Measurements from ENCODE around the gene TSLP. TPM values are rescaled to one million over a fixed set of nuclear protein-coding genes. Genes with fewer than 3 reads are reported as not detected.
A peak's percentile ranks its signal among the peaks of the same experiment; 100 is the strongest.

TSLP gene
- total and polyA plus RNA-seq, 4 donors, result 0.60 to 2.0 (median 1.1) TPM

GRCh38 chr5:111068213-111068612 is 3.3 kb upstream of the TSLP start:
- no peak for ATAC-seq (ENCODE audit: insufficient read depth, low FRiP score)
- Histone ChIP-seq H3K9me3 (ENCODE audit: control insufficient read depth in 4 of 4, insufficient read depth in 3 of 4, low read length in 3 of 4) (no peaks in the 10 kb centered on the region), H3K27ac (ENCODE audit: low read depth in 1 of 2, low read length in 1 of 2) (no peak overlapping the region), H3K36me3 (ENCODE audit: control insufficient read depth in 4 of 4, insufficient read depth in 4 of 4, low read length in 4 of 4) (no peaks in the 10 kb centered on the region), H3K4me3 (no peak overlapping the region), H3K4me1 (ENCODE audit: control insufficient read depth in 5 of 5, insufficient read depth in 5 of 5, low read length in 5 of 5) (peaks cover 0 to 21% (median 0%) of the 10 kb centered on the region in 5 donors), H3K9ac (ENCODE audit: insufficient read depth in 1 of 2, low read length in 2 of 2) (no peak overlapping the region), H3K27me3 (ENCODE audit: control insufficient read depth in 3 of 3, insufficient read depth in 3 of 3, low read length in 2 of 3) (peaks cover 0 to 54% (median 51%) of the 10 kb centered on the region in 3 donors)
- no peak for DNase-seq
- no peak for TF ChIP-seq CTCF (IDR thresholded peaks at IDR 0.05; ENCODE audit: control extremely low read depth, extremely low read depth)
- 76 to 79% methylated on average over 2 of the region's 2 CpGs for WGBS, 2 donors

DNA sequence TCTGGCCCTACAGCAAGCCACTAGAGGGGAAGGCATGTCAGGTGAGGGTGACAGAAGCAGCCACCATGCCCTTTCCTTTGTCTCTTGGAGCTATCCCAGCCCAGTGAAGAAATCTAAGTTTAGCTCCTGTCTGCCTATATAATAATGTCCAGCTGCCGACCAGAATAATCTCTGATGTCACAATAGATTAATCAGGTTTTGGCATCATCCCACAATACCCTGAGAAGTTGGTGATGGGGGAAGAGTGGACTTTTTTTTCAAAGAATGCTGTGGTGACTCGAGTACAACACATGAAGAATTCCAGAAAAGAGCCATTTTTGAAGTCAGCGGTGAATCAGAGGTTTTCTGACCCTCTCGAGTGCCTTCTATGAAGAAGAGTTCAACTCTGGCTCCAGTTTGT is 1.7 kb upstream of the TSLP start:
- Histone ChIP-seq H3K4me3 (no peak overlapping the region), H3K9me3 (ENCODE audit: control insufficient read depth in 4 of 4, insufficient read depth in 3 of 4, low read length in 3 of 4) (no peaks in the 10 kb centered on the region), H3K27ac (ENCODE audit: low read depth in 1 of 2, low read length in 1 of 2) (no peak overlapping the region), H3K36me3 (ENCODE audit: control insufficient read depth in 4 of 4, insufficient read depth in 4 of 4, low read length in 4 of 4) (no peaks in the 10 kb centered on the region), H3K27me3 (ENCODE audit: control insufficient read depth in 3 of 3, insufficient read depth in 3 of 3, low read length in 2 of 3) (peaks cover 0 to 61% (median 59%) of the 10 kb centered on the region in 3 donors), H3K9ac (ENCODE audit: insufficient read depth in 1 of 2, low read length in 2 of 2) (no peak overlapping the region), H3K4me1 (ENCODE audit: control insufficient read depth in 5 of 5, insufficient read depth in 5 of 5, low read length in 5 of 5) (peaks cover 0 to 21% (median 0%) of the 10 kb centered on the region in 5 donors)
- DNase-seq (peak in 1 of 3 donors; percentile 19), ATAC-seq (ENCODE audit: insufficient read depth, low FRiP score) (no peak)
- no peak for TF ChIP-seq CTCF (IDR thresholded peaks at IDR 0.05; ENCODE audit: control extremely low read depth, extremely low read depth)
- 53 to 58% methylated on average over 4 of the region's 4 CpGs for WGBS, 2 donors

- WGBS, 2 donors, result 11 to 34% methylated on average over 41 to 42 of the region's 42 CpGs
These were observed 1.0 kb upstream of the TSLP start for GRCh38 chr5:111070272-111071134.

More at GRCh38 chr5:111070272-111071134, 1.0 kb upstream of the TSLP start:
- H3K4me1 ChIP-seq (ENCODE audit: control insufficient read depth in 5 of 5, insufficient read depth in 5 of 5, low read length in 5 of 5), result peaks cover 0 to 21% (median 0%) of the 10 kb centered on the region in 5 donors
- H3K27ac ChIP-seq (ENCODE audit: low read depth in 1 of 2, low read length in 1 of 2), result no peak overlapping the region
- ATAC-seq (ENCODE audit: insufficient read depth, low FRiP score), result no peak
- no peaks in the 10 kb centered on the region for H3K36me3 ChIP-seq (ENCODE audit: control insufficient read depth in 4 of 4, insufficient read depth in 4 of 4, low read length in 4 of 4)
- peak; percentile 44 to 56 (median 51) for DNase-seq
- no peak for TF ChIP-seq CTCF (IDR thresholded peaks at IDR 0.05; ENCODE audit: control extremely low read depth, extremely low read depth)
- H3K4me3 ChIP-seq, result no peak overlapping the region
- H3K27me3 ChIP-seq (ENCODE audit: control insufficient read depth in 3 of 3, insufficient read depth in 3 of 3, low read length in 2 of 3), result peaks cover 0 to 66% (median 60%) of the 10 kb centered on the region in 3 donors
- no peak overlapping the region for H3K9ac ChIP-seq (ENCODE audit: insufficient read depth in 1 of 2, low read length in 2 of 2)
- no peaks in the 10 kb centered on the region for H3K9me3 ChIP-seq (ENCODE audit: control insufficient read depth in 4 of 4, insufficient read depth in 3 of 4, low read length in 3 of 4)
